ENCODE data around the gene DLGAP1.

Gene DLGAP1

GRCh38 chr18:3649135-3649632, 805.9 kb downstream of the DLGAP1 start:
- Histone ChIP-seq H3K4me1 (ENCODE audit: control insufficient read depth in 1 of 2, insufficient read depth in 1 of 2, low read depth in 1 of 2, low read length in 1 of 2) (peaks cover 0 to 12% of the 10 kb centered on the region in 2 experiments), H3K27me3 (no peaks in the 10 kb centered on the region), H3K9me3 (no peaks in the 10 kb centered on the region), H3K36me3 (no peaks in the 10 kb centered on the region), H3K27ac (no peak overlapping the region), H3K4me3 (ENCODE audit: low read depth in 1 of 2, low read length in 1 of 2) (no peak overlapping the region)
- no peak for TF ChIP-seq CTCF (IDR thresholded peaks at IDR 0.05)

GRCh38 chr18:3648641-3649040, 806.5 kb downstream of the DLGAP1 start:
- H3K9me3 ChIP-seq: no peaks in the 10 kb centered on the region
- H3K27ac ChIP-seq: no peak overlapping the region
- no peak for TF ChIP-seq CTCF (IDR thresholded peaks at IDR 0.05)
- peaks cover 0 to 12% of the 10 kb centered on the region in 2 experiments for H3K4me1 ChIP-seq (ENCODE audit: control insufficient read depth in 1 of 2, insufficient read depth in 1 of 2, low read depth in 1 of 2, low read length in 1 of 2)
- H3K36me3 ChIP-seq: no peaks in the 10 kb centered on the region
- H3K27me3 ChIP-seq: no peaks in the 10 kb centered on the region
- H3K4me3 ChIP-seq (ENCODE audit: low read depth in 1 of 2, low read length in 1 of 2): no peak overlapping the region

- TF ChIP-seq CTCF (IDR thresholded peaks at IDR 0.05): no peak
- no peaks in the 10 kb centered on the region for H3K9me3 ChIP-seq
These were observed 806.9 kb downstream of the DLGAP1 start for GRCh38 chr18:3648200-3648599.

GRCh38 chr18:3647636-3648035, 807.5 kb downstream of the DLGAP1 start:
- H3K27me3 ChIP-seq: no peaks in the 10 kb centered on the region
- H3K4me3 ChIP-seq (ENCODE audit: low read depth in 1 of 2, low read length in 1 of 2): no peak overlapping the region
- peaks cover 0 to 8% of the 10 kb centered on the region in 2 experiments for H3K4me1 ChIP-seq (ENCODE audit: control insufficient read depth in 1 of 2, insufficient read depth in 1 of 2, low read depth in 1 of 2, low read length in 1 of 2)
- no peak for TF ChIP-seq CTCF (IDR thresholded peaks at IDR 0.05)
- no peak overlapping the region for H3K27ac ChIP-seq
- H3K36me3 ChIP-seq: no peaks in the 10 kb centered on the region
- no peaks in the 10 kb centered on the region for H3K9me3 ChIP-seq

More at GRCh38 chr18:3648200-3648599, 806.9 kb downstream of the DLGAP1 start:
- Histone ChIP-seq H3K27ac (no peak overlapping the region), H3K4me1 (ENCODE audit: control insufficient read depth in 1 of 2, insufficient read depth in 1 of 2, low read depth in 1 of 2, low read length in 1 of 2) (peaks cover 0 to 12% of the 10 kb centered on the region in 2 experiments), H3K4me3 (ENCODE audit: low read depth in 1 of 2, low read length in 1 of 2) (no peak overlapping the region), H3K36me3 (no peaks in the 10 kb centered on the region), H3K27me3 (no peaks in the 10 kb centered on the region)

GRCh38 chr18:3645384-3646156, 809.5 kb downstream of the DLGAP1 start:
- no peaks in the 10 kb centered on the region for H3K27me3 ChIP-seq
- no peak for TF ChIP-seq CTCF (IDR thresholded peaks at IDR 0.05)
- H3K4me3 ChIP-seq (ENCODE audit: low read depth in 1 of 2, low read length in 1 of 2): no peak overlapping the region
- no peak overlapping the region for H3K27ac ChIP-seq
- H3K4me1 ChIP-seq (ENCODE audit: control insufficient read depth in 1 of 2, insufficient read depth in 1 of 2, low read depth in 1 of 2, low read length in 1 of 2): peaks cover 0 to 6% of the 10 kb centered on the region in 2 experiments
- no peaks in the 10 kb centered on the region for H3K9me3 ChIP-seq
- no peaks in the 10 kb centered on the region for H3K36me3 ChIP-seq

All from neutrophil (primary cell).